ENCODE measurements around the gene C1orf159.
A peak's percentile ranks its signal among the peaks of the same experiment; 100 is the strongest.
"Not testable (repeated sequence)": the region's sequence is repeated elsewhere in the genome, so short reads cannot be mapped to it uniquely, and the experiment has no call there.

C1orf159 gene

DNA sequence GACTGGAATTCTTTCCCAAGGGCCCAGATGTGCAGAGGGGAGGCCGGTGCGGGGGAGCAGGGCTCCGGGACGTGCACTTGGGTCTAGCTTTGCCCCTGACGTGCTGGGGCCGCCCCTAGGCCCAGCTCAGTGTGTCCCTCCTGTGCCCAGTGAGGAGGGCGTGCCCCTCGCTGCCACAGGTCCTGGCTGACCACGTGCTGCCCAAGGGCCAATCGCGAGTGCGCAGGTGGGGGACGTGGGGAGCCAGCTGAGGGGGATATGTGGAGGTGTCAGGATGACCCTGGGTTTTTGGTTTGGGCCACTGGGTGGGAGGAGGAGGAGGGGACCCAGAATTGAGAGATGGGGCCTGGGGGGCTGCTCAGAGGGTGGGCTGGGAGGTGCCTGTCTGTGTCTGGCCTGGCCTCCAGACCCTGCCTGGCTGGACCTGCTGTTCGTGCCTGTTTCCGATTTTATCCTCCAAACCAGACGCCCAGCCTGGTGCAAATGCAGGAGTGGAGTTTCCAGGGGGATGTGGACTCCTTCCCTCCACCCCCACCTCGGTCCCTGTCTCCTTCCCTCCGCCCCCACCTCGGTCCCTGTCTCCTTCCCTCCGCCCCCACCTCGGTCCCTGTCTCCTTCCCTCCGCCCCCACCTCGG lies 35.6 kb downstream of the C1orf159 start:
- peak; percentile 67 for DNase-seq

DNA sequence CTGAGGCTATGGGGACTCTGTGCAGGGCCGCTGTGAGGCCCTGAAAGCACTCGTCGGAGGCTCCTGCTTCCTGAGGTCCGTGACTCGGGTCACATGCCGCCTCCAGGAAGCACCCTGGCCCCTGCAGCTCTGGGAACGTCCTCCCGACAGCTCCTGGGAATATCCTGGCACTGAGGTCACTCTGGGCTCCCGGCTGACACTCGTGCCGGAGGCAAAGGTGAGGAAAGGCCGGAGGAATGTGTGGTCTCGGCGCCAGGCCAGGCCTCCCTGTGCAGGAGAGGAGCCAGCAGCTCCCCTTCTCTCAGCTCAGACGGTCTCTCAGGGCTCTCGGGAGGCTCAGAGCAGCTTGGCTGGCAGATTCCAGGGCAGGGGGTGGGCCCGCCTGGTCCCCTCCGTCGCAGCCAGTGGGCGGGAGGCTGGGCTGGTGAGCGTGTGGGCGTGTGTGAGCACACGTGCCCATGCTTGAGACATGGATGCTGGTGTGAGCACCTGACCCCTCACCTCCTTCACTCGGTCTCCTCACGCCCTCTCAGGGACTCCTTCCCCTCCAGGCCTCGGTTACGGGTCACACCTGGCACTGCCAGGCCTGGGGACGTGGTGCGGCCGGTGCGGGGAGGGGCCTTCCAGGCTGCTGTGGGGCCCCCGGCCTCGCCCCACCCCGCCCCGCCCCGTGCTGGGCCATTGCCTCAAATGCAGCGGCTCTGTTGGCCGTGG lies 36.3 kb downstream of the C1orf159 start:
- peak; percentile 96 for DNase-seq

DNA sequence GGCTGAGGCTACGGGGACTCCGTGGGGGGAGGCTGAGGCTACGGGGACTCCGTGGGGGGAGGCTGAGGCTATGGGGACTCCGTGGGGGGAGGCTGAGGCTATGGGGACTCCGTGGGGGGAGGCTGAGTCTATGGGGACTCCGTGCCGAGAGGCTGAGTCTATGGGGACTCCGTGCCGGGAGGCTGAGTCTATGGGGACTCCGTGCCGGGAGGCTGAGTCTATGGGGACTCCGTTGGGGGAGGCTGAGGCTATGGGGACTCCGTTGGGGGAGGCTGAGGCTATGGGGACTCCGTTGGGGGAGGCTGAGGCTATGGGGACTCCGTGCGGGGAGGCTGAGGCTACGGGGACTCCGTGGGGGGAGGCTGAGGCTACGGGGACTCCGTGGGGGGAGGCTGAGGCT lies 38.5 kb downstream of the C1orf159 start:
- not testable (repeated sequence) for DNase-seq

DNA sequence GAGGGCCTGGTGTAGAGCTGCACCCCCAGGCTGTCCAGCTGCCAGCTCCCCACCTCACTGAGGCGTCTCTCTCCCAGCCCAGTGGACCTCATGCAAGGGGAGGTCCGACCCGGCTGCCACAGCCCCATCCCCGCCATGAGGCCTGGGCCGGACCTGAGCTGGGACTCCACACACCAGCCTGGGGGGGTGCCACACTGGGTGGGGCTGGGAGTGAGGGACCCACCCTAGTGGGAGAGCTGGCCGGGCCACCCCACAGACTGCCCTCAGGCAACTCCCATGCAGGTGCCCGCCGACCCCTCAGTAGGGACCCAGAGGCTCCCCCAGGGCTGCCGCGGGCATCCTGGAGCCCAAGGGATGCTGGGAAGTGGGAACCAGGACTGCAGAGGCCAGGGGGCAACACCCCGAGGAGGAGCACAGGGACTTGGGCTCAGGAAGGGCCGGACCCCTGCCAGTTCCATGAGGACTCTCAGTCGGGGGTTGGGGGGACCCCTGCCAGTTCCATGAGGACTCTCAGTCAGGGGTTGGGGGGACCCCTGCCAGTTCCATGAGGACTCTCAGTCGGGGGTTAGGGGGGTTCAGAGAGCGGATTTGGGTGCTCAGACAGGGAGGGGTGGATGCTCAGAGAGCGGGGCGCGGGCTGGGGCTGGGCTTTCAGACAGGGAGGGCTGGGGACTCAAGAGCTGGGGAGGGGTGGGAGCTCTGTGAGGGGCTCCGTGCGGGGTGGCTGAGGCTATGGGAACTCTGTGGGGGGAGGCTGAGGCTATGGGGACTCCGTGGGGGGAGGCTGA lies 40.5 kb downstream of the C1orf159 start:
- DNase-seq = no peak

DNA sequence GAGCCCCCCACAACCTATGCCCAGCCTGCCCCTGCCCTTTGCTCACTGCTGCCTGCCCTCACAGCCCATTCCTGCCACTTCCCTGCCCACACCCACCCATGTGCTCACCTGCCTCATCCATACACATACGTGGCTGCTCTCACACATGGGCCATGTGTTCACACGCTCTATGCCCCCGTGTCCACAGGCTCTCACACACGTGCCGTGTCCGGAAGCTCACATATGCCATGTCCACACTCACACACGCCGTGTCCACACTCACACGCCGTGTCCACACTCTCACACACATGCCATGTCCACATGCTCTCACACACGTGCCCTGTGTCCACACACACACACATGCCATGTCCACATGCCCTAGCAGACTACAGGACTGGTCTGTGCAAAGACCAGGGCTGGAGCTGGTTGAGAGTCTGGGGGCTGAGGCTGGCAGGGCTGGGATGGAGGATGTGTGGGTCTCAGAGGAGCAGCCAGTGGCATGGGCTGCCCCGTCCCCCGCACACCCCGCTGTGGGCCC lies 41.2 kb downstream of the C1orf159 start:
- DNase-seq = no peak

DNA sequence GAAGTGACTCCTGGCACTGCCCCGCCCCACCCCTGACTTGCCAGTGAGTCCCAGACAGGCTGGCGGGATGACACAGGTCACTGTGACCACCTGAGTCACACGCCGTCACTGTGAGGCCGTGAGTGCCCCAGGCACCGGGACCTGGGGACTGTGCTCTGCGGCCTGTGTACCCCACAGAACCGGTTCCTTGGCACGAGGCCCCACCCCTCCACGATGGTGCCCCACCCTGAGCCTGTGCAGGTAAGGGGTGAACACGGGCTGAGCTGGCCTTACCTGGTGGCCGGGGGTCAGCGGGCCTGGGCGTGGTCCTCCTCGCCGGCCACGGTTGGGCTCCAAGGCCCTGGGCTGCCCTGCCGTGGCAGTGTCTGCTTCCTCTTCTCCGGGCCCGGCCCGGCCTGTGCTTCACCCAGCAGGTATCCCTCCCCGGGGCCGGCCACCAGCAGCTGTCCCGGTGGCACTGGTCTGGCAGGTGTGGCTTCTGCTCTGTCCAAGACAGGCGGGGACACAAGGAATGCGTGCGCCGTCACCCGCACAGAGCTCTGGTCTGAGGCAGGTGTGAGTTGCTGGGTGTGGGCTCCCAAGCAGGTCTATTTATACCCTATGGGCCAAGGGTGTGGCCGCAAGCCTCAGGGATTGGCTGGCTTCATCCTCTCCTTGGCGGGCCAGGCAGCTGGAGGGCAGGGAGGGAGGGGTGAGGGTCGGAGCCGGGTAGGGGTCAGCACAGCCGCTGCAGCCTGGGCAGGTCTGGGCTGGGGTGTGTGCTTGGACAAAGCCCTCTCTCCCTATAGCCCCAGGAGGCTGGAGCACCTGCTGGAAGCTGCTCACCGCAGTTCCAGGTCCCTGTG lies 41.9 kb downstream of the C1orf159 start, which contains the start of gene RNF223:
RNF223 (minus strand) TSS at position 564 of the 845 bp plus-strand sequence. CDS start 1,740 bp downstream, outside the sequence.
- no peak for DNase-seq

DNA sequence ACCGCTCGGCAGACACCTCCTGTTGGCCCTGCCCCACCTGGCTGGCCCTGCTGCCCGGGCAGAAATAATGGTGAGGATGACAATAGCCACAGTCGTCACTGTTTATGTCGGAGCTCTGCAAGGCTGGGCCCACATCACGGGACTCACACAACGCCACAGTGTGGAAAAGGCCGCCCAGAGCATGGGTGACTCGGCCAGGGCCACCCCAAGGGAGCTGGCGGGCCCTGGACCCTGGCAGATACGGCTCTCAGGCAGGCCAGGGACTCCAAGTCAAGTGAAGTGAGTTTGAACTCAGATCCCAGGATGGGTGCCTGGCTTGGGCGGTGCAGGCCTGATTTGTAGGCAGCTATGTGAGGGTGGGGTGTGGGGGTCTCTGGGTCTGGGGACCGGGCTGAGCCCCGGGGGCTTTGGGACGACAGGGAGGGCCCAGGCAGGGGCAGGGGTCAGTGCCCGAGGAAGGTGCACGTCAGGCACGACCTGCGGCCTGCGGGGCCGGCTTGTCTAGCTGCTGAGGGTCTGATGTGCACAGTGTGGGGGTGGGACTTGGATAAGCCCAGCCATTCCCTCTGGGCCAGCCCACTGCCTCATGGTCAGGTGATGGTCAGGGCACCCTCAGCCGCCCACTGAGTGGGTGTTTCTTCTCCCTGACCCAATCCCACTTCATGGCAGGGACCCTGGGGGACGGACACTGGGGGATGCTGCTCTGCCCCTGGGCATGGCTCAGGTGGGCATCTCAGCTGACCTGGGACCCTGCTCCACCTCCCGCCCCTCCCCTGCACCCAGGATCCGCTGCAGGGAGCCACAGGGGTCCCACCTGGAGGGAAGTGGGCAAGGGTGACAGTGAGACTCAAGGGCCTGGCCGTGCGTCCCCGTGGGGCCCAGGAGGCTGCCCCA lies 42.8 kb downstream of the C1orf159 start:
- DNase-seq = no peak

DNA sequence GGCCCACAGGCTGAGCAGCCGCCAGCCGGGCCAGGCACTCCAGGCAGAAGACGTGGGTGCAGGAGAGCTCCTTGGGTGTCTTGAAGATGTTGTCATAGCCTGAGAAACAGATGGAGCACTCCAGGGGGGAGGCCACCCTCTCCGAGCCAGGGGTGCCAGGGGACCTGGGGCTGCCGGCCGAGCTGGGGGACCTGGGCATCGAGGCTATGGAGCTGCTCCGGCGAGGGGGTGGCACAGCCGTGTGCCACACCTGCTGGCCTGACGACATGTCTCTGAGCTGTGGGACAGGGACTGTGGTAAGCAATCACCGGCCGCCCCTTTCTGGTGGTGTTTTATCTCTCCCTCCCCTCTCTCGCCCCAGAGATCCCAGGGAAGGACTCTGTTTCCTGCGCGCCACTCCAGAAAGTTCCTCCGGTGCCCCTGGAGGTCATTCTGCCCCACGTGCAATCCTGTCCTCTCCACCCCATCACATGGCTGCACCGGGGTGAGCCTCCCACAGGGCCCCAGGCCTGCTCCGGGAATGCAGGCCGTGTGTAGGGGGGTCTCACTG lies 43.5 kb downstream of the C1orf159 start:
- DNase-seq = no peak

DNA sequence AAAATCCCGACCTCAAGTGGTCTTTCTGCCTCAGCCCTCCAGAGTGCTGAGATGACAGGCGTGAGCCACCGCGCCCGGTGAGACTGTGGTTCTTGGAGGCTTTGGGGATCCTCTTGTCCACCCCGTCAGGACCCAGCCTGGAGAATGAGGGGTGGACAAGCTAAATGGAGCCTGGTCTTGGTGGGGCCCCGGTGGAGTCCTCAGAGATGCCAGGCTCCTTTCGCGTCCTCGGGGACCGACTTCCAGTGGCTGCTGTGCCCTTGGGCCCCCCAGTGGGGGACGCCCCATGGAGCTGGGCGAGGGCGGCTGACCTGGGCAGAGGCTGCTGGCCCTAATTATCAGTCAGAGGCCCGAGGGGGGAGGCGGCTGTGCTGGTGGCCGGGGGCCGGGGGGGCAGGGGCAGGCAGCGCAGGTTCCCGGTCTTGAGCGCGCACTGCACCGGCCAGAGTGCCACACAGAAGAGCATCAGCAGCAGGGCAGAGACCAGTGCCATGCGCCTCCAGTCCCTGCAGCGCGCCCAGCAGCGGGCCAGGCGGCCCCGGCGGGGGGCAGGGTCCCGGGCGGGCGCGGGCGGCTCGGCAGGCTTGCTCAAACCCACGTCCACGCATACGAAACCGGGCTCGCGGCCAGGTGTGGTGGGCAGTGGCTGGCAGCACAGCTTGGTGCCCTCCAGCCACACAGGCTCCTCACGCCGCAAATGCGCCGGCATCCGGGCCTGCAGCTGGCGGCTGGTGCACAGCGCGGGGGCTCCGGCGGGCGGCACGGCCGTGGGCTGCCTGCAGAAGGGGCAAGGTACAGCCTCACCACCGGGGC lies 44.2 kb downstream of the C1orf159 start:
- no peak for DNase-seq

DNA sequence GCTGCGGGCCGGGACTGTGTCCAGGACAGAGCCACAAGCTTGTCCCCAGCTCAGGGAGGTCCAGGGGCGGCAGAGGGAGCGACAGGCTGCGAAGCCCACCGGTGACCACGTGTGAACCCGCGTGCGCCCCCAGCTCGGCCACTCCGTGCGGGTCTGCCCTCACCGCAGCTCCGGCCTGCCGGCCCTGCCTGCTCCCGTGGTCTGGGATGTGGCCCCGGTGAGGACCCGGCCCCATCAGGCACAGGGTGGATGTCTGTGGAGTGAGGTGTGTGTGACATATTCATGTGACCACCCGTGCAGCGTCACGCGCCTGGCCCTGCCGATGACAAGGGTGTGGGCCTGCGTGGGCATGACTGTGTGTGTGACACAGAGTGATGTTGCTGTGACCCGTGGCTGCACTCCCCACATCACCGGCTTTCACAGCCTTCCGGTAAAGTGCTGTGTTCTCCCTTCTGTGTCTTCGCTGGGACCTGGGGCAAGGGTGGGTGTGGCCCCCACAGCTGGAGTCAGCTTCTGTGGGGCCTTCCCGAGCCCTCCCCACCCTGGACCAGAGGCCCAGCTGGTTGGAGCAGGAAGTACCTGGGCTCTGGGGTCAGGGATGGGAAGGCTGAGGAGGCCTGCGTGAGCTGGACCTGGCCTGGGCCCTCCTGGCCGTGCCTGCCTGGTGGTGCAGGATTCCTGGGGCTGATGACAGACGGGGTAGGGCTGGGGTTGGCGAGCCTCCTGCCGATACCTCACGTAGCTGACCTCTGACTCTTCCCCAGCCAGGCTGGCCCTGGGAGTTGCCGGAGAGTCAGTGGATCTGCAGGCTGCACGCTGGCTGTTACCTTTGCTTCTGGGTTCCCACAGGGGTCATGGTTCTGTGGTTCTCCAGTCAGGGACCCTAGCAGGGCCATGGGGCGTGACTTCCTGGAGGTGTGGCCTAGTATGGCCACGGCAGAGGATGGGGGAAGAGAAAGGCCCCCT lies 45.9 kb downstream of the C1orf159 start:
- no peak for DNase-seq

DNA sequence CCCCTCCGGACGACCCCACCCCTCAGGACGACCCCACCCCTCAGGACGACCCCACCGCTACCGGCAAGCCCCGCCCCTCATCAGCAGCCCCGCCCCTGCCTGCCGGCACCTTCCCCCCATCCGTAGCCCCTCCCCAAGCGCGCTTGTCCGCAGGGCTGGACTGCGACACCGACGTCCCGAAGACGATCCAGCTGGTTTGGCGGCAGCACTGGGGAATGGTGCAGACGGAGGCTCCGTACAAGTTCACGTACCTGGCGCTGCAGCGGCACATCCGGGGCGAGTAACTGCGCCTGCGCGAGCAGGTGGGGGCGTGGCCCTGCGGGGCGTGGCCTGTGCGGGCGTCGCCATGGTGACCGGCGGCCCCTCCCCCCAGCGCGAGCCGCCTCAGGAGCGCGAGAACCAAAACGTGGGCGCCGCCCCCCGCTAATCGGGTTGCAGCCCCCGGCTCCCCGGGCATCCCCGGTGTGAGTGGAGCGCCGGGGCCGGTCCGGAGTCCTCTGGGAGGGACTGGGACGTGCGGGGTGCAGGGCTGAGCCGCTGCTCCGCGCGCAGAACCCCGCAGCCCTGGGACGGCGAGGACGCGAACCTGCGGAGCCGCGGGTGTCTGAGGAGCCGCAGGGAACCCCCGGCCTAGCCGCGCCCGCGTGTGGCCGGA lies 46.7 kb downstream of the C1orf159 start:
- DNase-seq = peak; percentile 33

DNA sequence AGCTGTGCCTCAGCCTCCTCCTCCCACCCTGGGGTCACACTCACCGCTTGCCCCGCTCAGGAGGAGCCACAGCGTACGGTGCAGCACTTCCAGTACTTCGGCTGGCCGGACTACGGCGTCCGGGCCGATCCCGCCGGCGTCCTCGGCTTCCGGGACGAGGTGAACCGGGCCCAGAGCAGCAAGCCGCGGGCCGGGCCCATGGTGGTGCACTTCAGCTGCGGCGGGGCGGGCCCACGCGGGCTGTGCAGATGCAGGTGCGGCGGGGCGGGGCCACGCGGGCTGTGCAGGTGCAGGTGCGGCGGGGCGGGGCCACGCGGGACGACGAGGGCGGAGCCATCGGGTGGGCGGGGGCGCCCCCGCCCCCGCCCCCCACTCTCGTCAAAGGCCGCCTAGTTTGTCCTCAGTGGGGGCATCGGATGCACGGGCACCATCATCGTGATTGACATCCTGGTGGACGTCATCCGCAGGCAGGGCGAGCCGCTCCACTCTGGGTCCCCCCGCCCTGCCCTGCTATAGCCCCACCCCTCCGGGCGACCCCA lies 47.3 kb downstream of the C1orf159 start:
- no peak for DNase-seq

DNA sequence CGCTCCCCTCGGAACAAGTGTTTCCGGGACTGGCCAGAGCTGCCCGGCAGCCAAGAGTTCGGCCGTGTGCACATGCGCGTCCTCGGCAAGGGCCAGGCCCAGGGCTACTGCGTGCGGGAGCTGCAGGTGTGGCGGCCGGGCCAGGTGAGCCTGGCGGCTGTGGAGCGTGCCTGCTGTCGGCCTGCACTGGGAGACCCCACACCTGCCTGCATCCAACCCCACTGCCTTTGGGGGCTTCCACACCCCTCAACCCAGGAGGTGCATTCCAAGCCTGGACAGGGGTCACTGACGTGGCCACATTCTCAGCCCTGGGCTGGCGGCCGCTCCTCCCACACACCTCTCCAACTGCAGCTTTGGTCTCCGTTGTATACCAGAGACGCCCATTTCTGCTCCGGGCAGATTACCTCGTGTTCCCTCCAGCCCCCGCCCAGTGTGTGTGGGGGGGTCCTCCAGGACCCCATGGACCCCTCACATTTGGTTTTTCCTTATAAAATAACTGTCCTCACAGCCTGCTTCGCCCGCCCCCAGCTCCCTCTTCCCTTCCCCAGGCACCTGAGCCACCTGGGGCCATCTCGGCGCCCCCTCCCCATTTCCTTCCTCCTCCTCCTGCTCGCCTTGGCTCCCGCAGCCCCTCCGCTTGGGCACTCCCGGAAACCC lies 47.9 kb downstream of the C1orf159 start:
- no peak for DNase-seq

DNA sequence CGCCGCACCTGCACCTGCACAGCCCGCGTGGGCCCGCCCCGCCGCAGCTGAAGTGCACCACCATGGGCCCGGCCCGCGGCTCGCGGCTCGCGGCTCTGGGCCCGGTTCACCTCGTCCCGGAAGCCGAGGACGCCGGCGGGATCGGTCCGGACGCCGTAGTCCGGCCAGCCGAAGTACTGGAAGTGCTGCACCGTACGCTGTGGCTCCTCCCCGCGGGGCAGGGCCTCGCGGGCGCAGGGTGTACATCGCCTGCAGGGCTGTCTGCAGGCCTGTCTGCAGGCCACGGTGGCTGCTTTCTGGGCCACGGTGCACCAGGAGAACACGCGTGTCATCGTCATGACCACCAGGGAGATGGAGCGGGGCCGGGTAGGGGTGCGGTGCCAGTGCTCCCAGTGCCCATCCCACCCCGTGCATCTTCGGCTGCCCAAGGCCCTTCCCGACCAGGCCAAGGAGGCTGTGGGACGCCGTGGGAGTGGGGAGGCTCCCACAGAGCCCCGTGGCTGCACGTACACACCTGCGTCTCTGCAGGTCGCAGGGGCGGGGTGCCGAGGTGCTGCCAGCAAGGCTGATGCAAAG lies 48.5 kb downstream of the C1orf159 start:
- no peak for DNase-seq

DNA sequence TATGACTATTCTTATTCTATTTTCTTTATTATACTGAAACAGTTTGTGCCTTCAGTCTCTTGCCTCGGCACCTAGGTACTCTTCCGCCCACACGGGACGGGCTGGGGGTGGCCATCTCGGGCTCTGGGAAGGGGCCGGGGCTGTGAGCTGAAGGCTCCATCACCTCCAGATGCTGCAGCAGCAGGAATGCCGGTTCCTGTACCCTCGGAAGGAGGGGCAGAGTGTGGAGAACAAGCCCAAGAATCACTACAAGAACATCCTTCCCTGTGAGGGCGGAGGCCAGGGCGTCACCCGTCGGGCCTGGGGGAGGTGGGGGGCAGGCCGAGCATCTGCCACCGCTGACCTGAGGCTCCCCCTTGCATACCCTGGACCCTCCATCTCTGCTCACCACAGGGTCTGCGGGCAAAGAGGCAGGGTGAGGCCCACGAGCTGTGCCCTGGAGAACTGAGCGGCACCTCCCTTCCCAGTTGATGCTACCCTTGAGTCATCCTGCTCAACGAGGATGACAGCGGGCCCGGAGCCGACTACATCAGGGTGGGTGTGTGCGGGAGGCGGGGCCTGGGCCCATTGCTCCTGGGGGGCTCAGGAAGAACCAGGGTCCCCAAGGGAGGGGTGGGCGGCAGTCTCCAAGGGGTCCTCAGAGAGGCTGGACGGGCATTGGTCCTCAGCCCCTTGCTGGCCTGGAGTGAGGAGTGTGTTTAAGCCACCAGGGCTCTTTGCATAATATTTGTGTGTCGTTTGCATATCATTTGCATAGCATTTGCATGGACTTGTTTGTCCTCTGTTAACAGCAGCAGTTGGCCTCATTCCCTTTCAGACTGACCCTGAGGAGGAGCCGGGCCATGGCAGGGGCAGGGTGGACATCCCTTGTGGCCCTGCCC lies 49.2 kb downstream of the C1orf159 start:
- peak; percentile 22 for DNase-seq

DNA sequence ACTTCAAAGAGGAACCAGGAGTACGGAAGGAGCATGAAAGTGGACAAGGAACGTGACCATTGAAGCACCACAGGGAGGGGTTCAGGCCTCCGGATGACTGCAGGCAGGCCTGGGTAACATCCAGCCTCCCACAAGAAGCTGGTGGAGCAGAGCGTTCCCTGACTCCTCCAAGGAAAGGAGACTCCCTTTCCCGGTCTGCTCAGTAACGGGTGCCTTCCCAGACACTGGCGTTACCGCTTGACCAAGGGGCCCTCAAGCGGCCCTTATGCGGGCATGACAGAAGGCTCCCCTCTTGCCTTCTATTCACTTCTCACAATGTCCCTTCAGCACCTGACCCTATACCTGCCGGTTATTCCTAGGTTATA lies 50.0 kb downstream of the C1orf159 start:
- DNase-seq = not testable (repeated sequence)

Measured in fibroblast of skin of back (primary cell).